HEK293 (cell line): ENCODE results near the gene RASSF8.

Source experiments
- CTCF ChIA-PET: fragments of 350-600 bp; formaldehyde crosslinking; extraction: SDS; loops from one replicate; lab custom pipeline; 2021; ENCODE audit warnings: antibody characterized with exemption; lab: Yijun Ruan, JAX
- POLR2A ChIA-PET: fragments of 300-600 bp; formaldehyde crosslinking; extraction: SDS; loops from one replicate; lab custom pipeline; 2020; ENCODE audit warnings: antibody characterized with exemption, inconsistent platforms; lab: Yijun Ruan, JAX
- H3K27ac ChIP-seq: fragments of 200-500 bp; sonication (Bioruptor generic); 2 replicates; pipeline ENCODE4 v1.5.1; 2014; ENCODE audit warnings: low read depth, low read length, control low read depth, inconsistent platforms; ENCODE audit errors: extremely low read depth
- H3K36me3 ChIP-seq, 2 experiments: fragments of 200-500 bp in 1 of 2; sonication (Bioruptor generic) in 1 of 2; 1 replicate in 1 of 2; 2 replicates in 1 of 2; pipeline ENCODE4 v1.5.1; 2014 to 2017; ENCODE audit warnings: inconsistent platforms in 2 of 2, low read length in 2 of 2; ENCODE audit not compliant: control insufficient read depth in 2 of 2, insufficient read depth in 1 of 2
- H3K4me1 ChIP-seq: fragments of 200-500 bp; sonication (Bioruptor generic); 2 replicates; pipeline ENCODE4 v1.5.1; 2014; ENCODE audit warnings: mild to moderate bottlenecking, low read length, inconsistent platforms; ENCODE audit not compliant: control insufficient read depth, insufficient read depth
- H3K4me3 ChIP-seq: 2 replicates; pipeline ENCODE4 v1.5.1; 2011; ENCODE audit warnings: low read depth, mild to moderate bottlenecking, control low read depth, low read length, moderate library complexity
- H3K9me3 ChIP-seq: fragments of 200-500 bp; sonication (Bioruptor generic); 2 replicates; pipeline ENCODE4 v1.5.1; 2014; ENCODE audit warnings: low read depth, low read length, inconsistent platforms; ENCODE audit not compliant: control insufficient read depth, insufficient read depth
- EGR2 ChIP-seq: fragments of 450-650 bp; formaldehyde crosslinking; IDR thresholded peaks from 2 replicates; pipeline ENCODE4 v1.5.1; 2016; ENCODE audit warnings: low read depth, missing biosample characterization, missing genetic modification characterization
- MEIS1 ChIP-seq: sonication (generic); formaldehyde crosslinking; IDR thresholded peaks from 2 replicates; pipeline ENCODE4 v1.8.1; 2022; ENCODE audit warnings: missing genetic modification reagents, mild to moderate bottlenecking, borderline replicate concordance
- OVOL3 ChIP-seq: fragments of 450-650 bp; formaldehyde crosslinking; IDR thresholded peaks from 2 replicates; pipeline ENCODE4 v1.5.1; 2016; ENCODE audit warnings: missing biosample characterization, missing genetic modification characterization
- ZEB2 ChIP-seq: fragments of 450-650 bp; formaldehyde crosslinking; IDR thresholded peaks from 2 replicates; pipeline ENCODE4 v1.5.1; 2016; ENCODE audit warnings: missing biosample characterization, missing genetic modification characterization
- ZNF133 ChIP-seq: fragments of 450-650 bp; formaldehyde crosslinking; IDR thresholded peaks from 2 replicates; pipeline ENCODE4 v1.5.1; 2016; ENCODE audit warnings: missing biosample characterization, missing genetic modification characterization
- ZNF2 ChIP-seq: fragments of 450-650 bp; formaldehyde crosslinking; IDR thresholded peaks from 2 replicates; pipeline ENCODE4 v1.5.1; 2016; ENCODE audit warnings: missing biosample characterization, missing genetic modification characterization
- ZNF239 ChIP-seq: fragments of 450-650 bp; formaldehyde crosslinking; IDR thresholded peaks from 2 replicates; pipeline ENCODE4 v1.5.1; 2016; ENCODE audit warnings: missing biosample characterization, missing genetic modification characterization
- ZNF248 ChIP-seq: fragments of 450-650 bp; formaldehyde crosslinking; IDR thresholded peaks from 2 replicates; pipeline ENCODE4 v1.5.1; 2017; ENCODE audit warnings: missing biosample characterization, missing genetic modification characterization
- ZNF341 ChIP-seq: fragments of 450-650 bp; formaldehyde crosslinking; IDR thresholded peaks from 2 replicates; pipeline ENCODE4; 2016; ENCODE audit warnings: low read depth, missing biosample characterization, missing genetic modification characterization
- ZNF350 ChIP-seq: fragments of 450-650 bp; formaldehyde crosslinking; IDR thresholded peaks from 2 replicates; pipeline ENCODE4 v1.5.0; 2017; ENCODE audit warnings: missing biosample characterization, mild to moderate bottlenecking, missing genetic modification characterization
- ZNF404 ChIP-seq: fragments of 450-650 bp; formaldehyde crosslinking; IDR thresholded peaks from 2 replicates; pipeline ENCODE4 v1.5.1; 2017; ENCODE audit warnings: missing biosample characterization, missing genetic modification characterization
- ZNF501 ChIP-seq: fragments of 450-650 bp; formaldehyde crosslinking; IDR thresholded peaks from 2 replicates; pipeline ENCODE4 v1.5.1; 2016; ENCODE audit warnings: missing biosample characterization, missing genetic modification characterization
- ZNF510 ChIP-seq: fragments of 450-650 bp; formaldehyde crosslinking; IDR thresholded peaks from 2 replicates; pipeline ENCODE4 v1.5.1; 2018; ENCODE audit warnings: mild to moderate bottlenecking, missing genetic modification characterization, missing biosample characterization; ENCODE audit not compliant: insufficient replicate concordance
- ZNF76 ChIP-seq: fragments of 450-650 bp; formaldehyde crosslinking; IDR thresholded peaks from 2 replicates; pipeline ENCODE4; 2016; ENCODE audit warnings: low read depth, missing biosample characterization, missing genetic modification characterization, borderline replicate concordance
- ZNF768 ChIP-seq: fragments of 450-650 bp; formaldehyde crosslinking; IDR thresholded peaks from 2 replicates; pipeline ENCODE4 v1.5.1; 2018; ENCODE audit warnings: missing biosample characterization, mild to moderate bottlenecking, missing genetic modification characterization
- ZNF777 ChIP-seq: fragments of 450-650 bp; formaldehyde crosslinking; IDR thresholded peaks from 2 replicates; pipeline ENCODE4 v1.5.1; 2017; ENCODE audit warnings: missing biosample characterization, missing genetic modification characterization, borderline replicate concordance
- TF ChIP-seq, protein P1 (sequence below): fragments of 450-650 bp; formaldehyde crosslinking; IDR thresholded peaks from 2 replicates; pipeline ENCODE4 v1.5.1; 2017; ENCODE audit warnings: missing biosample characterization, mild to moderate bottlenecking, missing genetic modification characterization, moderate library complexity
- TF ChIP-seq, protein P2 (sequence below): fragments of 450-650 bp; formaldehyde crosslinking; IDR thresholded peaks from 2 replicates; pipeline ENCODE4 v1.5.1; 2016; ENCODE audit warnings: missing biosample characterization, missing genetic modification characterization, low read depth
- TF ChIP-seq, protein P3 (sequence below): fragments of 450-650 bp; formaldehyde crosslinking; IDR thresholded peaks from 2 replicates; pipeline ENCODE4 v1.5.1; 2016; ENCODE audit warnings: missing biosample characterization, missing genetic modification characterization
- TF ChIP-seq, protein P4 (sequence below): fragments of 450-650 bp; formaldehyde crosslinking; conservative IDR thresholded peaks from 2 replicates; pipeline ENCODE4 v1.5.1; 2016; ENCODE audit warnings: low read depth, missing biosample characterization, missing genetic modification characterization
- TF ChIP-seq, protein P5 (sequence below): fragments of 450-650 bp; formaldehyde crosslinking; IDR thresholded peaks from 2 replicates; pipeline ENCODE4 v1.5.1; 2017; ENCODE audit warnings: missing biosample characterization, missing genetic modification characterization

Gene RASSF8

DNA sequence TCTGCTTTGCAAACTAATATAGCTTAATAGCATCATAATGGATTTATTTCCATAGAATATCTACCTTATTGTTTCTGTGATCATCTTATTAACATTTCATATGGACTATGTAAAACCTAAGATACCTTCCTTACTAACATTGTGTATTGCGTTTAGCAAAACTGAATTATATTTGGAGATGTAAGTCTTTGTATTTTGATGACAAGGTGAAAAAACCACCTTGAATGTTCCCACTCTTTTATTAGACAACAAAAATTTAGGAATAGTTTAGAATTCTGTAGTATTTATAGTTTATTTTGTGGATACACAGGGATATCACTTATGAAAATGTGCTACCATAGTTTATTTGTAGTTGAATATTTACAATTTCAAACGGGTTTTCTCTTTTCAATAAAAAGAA, 32.0 kb downstream of the RASSF8 start:
- H3K27ac ChIP-seq: no peak overlapping the region
- no peak overlapping the region for H3K4me3 ChIP-seq
- ChIA-PET CTCF (interaction anchor here (0.6 kb wide), 1 partner anchor 10 kb away, joined by 3 read pairs; no protein-coding TSS in a partner anchor), POLR2A (no interaction called here)
- TF ChIP-seq, protein P1, sequence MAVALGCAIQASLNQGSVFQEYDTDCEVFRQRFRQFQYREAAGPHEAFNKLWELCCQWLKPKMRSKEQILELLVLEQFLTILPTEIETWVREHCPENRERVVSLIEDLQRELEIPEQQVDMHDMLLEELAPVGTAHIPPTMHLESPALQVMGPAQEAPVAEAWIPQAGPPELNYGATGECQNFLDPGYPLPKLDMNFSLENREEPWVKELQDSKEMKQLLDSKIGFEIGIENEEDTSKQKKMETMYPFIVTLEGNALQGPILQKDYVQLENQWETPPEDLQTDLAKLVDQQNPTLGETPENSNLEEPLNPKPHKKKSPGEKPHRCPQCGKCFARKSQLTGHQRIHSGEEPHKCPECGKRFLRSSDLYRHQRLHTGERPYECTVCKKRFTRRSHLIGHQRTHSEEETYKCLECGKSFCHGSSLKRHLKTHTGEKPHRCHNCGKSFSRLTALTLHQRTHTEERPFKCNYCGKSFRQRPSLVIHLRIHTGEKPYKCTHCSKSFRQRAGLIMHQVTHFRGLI (tag by site-specific recombination): no peak
- TF ChIP-seq ZNF510 (tag by site-specific recombination) (no peak), ZNF239 (no peak), ZNF404 (tag by site-specific recombination) (no peak), ZNF248 (tag by site-specific recombination) (no peak), ZNF76 (tag by site-specific recombination) (no peak), ZNF350 (tag by site-specific recombination) (no peak), ZNF768 (tag by site-specific recombination) (no peak), OVOL3 (tag by site-specific recombination) (no peak), ZNF777 (no peak)
- H3K36me3 ChIP-seq: no peaks in the 10 kb centered on the region
- peaks cover 16% of the 10 kb centered on the region for H3K4me1 ChIP-seq
- H3K9me3 ChIP-seq: no peaks in the 10 kb centered on the region

DNA sequence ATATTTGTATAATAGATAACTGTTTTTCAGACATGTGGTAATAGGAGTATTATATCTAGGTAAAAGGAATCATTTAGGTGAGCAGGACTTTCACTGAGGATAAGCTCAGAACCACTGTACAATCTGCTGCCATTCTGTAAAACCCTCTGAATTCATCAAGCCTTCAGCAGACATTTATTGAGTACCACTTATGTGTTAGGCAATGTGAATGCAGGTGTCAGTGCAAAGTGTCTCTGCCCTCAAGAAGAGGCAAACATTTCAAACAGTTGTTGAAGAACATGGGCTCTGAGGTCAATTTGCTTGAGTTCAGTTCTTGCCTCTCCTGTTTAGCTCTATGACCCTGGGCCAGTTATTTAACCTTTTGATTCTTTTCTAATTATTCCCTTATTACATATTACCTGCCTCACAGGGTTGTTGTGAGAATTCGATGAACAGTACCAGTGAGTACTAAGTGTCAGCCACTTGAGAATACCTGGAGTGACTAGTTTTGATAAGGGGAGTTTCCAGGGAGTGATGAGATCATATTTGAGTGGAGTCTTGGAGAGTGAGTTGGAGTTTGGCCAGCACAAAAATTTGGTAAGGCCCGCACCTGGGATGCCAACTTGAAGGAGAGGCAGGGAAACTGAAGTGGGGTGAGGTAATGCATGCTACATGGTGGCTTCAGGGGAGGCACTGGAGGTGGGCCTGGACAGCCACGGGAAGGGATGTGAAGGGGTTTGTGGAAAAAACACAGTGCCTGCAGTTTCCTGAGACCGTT, 33.7 kb downstream of the RASSF8 start:
- Histone ChIP-seq H3K4me3 (no peak overlapping the region), H3K9me3 (no peaks in the 10 kb centered on the region), H3K4me1 (peaks cover 18% of the 10 kb centered on the region), H3K27ac (no peak overlapping the region; the same call in 1 of the 2 replicates), H3K36me3 (no peaks in the 10 kb centered on the region)
- ChIA-PET CTCF (interaction anchor here (1.2 to 1.3 kb wide), 2 partner anchors 25 to 37 kb away, joined by 3 to 4 read pairs; no protein-coding TSS in a partner anchor), POLR2A (interaction anchor here (1.1 kb wide), 1 partner anchor 13 kb away, joined by 5 read pairs; no protein-coding TSS in a partner anchor)
- TF ChIP-seq ZNF341 (tag by site-specific recombination): no peak
- TF ChIP-seq, protein P2, sequence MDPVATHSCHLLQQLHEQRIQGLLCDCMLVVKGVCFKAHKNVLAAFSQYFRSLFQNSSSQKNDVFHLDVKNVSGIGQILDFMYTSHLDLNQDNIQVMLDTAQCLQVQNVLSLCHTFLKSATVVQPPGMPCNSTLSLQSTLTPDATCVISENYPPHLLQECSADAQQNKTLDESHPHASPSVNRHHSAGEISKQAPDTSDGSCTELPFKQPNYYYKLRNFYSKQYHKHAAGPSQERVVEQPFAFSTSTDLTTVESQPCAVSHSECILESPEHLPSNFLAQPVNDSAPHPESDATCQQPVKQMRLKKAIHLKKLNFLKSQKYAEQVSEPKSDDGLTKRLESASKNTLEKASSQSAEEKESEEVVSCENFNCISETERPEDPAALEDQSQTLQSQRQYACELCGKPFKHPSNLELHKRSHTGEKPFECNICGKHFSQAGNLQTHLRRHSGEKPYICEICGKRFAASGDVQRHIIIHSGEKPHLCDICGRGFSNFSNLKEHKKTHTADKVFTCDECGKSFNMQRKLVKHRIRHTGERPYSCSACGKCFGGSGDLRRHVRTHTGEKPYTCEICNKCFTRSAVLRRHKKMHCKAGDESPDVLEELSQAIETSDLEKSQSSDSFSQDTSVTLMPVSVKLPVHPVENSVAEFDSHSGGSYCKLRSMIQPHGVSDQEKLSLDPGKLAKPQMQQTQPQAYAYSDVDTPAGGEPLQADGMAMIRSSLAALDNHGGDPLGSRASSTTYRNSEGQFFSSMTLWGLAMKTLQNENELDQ: no peak
- TF ChIP-seq, protein P3, sequence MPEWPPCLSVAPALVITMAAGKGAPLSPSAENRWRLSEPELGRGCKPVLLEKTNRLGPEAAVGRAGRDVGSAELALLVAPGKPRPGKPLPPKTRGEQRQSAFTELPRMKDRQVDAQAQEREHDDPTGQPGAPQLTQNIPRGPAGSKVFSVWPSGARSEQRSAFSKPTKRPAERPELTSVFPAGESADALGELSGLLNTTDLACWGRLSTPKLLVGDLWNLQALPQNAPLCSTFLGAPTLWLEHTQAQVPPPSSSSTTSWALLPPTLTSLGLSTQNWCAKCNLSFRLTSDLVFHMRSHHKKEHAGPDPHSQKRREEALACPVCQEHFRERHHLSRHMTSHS (tag by site-specific recombination): no peak
- TF ChIP-seq ZNF501: no peak
- TF ChIP-seq, protein P4, sequence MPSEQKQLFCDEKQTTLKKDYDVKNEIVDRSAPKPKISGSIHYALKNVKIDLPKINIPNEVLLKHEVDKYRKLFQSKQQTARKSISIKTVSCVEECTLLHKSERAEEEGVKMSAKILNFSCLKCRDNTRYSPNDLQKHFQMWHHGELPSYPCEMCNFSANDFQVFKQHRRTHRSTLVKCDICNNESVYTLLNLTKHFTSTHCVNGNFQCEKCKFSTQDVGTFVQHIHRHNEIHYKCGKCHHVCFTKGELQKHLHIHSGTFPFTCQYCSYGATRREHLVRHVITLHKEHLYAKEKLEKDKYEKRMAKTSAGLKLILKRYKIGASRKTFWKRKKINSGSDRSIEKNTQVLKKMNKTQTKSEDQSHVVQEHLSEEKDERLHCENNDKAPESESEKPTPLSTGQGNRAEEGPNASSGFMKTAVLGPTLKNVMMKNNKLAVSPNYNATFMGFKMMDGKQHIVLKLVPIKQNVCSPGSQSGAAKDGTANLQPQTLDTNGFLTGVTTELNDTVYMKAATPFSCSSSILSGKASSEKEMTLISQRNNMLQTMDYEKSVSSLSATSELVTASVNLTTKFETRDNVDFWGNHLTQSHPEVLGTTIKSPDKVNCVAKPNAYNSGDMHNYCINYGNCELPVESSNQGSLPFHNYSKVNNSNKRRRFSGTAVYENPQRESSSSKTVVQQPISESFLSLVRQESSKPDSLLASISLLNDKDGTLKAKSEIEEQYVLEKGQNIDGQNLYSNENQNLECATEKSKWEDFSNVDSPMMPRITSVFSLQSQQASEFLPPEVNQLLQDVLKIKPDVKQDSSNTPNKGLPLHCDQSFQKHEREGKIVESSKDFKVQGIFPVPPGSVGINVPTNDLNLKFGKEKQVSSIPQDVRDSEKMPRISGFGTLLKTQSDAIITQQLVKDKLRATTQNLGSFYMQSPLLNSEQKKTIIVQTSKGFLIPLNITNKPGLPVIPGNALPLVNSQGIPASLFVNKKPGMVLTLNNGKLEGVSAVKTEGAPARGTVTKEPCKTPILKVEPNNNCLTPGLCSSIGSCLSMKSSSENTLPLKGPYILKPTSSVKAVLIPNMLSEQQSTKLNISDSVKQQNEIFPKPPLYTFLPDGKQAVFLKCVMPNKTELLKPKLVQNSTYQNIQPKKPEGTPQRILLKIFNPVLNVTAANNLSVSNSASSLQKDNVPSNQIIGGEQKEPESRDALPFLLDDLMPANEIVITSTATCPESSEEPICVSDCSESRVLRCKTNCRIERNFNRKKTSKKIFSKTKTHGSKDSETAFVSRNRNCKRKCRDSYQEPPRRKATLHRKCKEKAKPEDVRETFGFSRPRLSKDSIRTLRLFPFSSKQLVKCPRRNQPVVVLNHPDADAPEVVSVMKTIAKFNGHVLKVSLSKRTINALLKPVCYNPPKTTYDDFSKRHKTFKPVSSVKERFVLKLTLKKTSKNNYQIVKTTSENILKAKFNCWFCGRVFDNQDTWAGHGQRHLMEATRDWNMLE (tag by site-specific recombination): peak; percentile 23; the same call in 1 of the 2 replicates
- no peak for TF ChIP-seq ZNF2 (tag by site-specific recombination)
- TF ChIP-seq, protein P5, sequence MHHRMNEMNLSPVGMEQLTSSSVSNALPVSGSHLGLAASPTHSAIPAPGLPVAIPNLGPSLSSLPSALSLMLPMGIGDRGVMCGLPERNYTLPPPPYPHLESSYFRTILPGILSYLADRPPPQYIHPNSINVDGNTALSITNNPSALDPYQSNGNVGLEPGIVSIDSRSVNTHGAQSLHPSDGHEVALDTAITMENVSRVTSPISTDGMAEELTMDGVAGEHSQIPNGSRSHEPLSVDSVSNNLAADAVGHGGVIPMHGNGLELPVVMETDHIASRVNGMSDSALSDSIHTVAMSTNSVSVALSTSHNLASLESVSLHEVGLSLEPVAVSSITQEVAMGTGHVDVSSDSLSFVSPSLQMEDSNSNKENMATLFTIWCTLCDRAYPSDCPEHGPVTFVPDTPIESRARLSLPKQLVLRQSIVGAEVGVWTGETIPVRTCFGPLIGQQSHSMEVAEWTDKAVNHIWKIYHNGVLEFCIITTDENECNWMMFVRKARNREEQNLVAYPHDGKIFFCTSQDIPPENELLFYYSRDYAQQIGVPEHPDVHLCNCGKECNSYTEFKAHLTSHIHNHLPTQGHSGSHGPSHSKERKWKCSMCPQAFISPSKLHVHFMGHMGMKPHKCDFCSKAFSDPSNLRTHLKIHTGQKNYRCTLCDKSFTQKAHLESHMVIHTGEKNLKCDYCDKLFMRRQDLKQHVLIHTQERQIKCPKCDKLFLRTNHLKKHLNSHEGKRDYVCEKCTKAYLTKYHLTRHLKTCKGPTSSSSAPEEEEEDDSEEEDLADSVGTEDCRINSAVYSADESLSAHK (tag by site-specific recombination): no peak
- TF ChIP-seq ZNF133: no peak
- TF ChIP-seq MEIS1 (CRISPR knock-in tag): no peak
- no peak for TF ChIP-seq ZNF510 (tag by site-specific recombination)
- no peak for TF ChIP-seq EGR2 (tag by site-specific recombination)
- TF ChIP-seq ZEB2 (tag by site-specific recombination): peak; percentile 59; the same call in 1 of the 2 replicates
